HuH-7.5 (cell line): ENCODE measurements around the gene WNT3A.

Source experiments
- DNase-seq: peaks from one replicate; pipeline ENCODE4 v3.0.0; 2011; ENCODE audit warnings: low spot score

WNT3A gene

DNA sequence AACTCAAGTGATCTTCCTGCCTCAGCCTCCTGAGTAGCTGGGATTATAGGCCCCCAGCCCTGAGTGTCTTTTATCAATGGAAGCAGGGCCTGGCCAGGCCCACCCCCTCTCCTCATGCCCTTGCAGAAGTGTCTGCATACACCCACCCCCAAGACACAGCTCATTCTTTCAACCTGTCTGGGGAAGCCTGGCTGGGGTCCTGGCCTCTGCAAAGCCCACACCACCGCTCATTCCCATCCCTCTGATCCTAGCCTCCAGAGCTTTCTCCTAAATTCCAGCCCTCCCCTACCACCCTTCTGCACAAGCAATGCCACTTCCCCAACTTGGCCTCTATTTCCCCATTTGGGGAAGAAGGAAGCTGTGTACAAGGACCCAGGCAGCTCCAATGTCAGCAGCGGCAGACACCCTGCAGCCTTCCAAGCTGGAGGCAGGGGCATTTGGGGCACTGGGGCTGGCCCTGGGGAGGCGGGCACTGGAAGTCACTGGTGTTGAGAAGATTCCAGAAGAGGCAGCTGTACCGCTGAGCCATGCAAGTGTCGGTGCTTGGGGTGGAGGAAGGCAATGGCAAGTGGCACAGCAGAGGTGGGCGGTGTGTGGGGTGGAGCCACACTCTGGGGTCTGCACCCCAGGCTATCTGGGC is 42.0 kb downstream of the WNT3A start:
- DNase-seq, result no peak

GRCh38 chr1:228050571-228051231 is 43.9 kb downstream of the WNT3A start:
- no peak for DNase-seq

DNA sequence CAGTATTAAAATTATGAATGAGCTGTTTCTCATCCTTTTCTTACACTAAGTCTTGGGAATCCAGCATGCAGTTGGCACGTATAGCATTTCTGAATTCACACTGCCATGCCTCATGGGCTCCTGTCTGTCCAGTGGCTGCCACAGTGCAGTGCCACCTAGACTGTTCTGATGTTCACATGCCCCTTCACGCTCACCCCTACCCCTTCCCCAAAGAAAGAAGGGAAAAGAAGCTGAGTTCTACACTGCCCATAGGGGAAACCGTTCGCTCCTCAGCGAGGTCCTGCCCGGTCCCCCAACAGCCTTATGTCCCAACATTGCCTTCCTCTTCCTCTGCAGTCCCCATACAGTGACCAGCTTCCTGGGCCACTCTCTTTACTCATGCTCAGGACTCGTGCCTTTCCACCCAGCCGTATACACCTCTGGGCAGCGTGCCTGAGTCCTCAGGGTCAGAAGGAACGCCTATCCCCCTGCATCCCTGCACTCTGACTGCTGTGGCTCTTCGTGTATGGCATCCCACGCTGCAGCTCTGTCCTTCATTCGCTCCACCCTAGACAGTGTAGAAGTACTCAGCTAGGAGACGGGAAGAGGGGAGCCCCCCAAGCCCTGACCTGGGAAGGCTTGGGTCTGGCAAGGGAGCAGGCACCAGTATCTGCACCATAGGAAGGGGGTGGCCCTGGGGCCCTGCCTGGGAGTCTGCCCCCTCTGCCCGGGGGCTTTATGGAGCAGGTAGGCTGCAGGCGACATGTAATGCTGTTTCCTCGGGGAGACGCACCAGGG is 51.6 kb downstream of the WNT3A start:
- no peak for DNase-seq

- DNase-seq, result no peak
Measured at GRCh38 chr1:228058949-228059633, 52.3 kb downstream of the WNT3A start.

GRCh38 chr1:228059634-228060457 is 53.0 kb downstream of the WNT3A start:
- DNase-seq, result no peak

GRCh38 chr1:228060458-228061190 is 53.8 kb downstream of the WNT3A start:
- no peak for DNase-seq

DNA sequence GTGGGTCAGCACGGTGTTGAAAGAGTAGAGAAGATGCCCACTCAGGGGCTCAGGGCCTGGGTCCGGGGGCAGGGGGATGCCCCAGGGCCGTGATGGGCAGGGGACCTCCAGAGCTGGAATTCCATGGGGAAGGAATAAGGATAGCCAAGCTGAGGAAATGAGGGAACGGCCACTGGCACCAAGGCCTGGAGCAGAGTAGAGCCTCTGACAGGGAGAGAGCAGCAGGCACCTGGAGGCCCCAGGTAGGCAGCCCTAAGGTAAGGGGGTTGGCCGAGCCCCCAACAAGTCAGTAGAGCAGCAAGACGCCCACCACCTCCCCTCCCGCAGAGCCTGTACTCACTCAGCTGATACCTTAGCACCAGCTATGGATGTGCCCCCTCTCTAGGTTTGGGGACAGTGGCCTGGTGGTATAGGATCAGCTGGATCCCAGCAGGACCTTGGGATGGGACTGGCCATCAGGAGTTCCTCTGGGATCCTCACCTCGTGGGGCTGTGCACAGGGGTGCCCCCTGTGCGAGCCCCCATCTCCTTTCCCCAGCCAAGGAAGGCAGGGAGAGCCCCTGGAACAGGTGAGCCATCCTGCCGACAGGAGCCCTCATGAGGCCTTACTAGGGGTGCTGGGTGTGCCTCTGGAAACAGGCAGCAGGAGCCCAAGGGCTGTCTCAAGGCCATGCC is 54.8 kb downstream of the WNT3A start:
- DNase-seq, result no peak

GRCh38 chr1:228062085-228062791 is 55.4 kb downstream of the WNT3A start:
- no peak for DNase-seq

- no peak for DNase-seq
Measured at GRCh38 chr1:228062812-228063211, 56.0 kb downstream of the WNT3A start.

- no peak for DNase-seq
Measured at GRCh38 chr1:228063251-228064191, 56.7 kb downstream of the WNT3A start.

DNA sequence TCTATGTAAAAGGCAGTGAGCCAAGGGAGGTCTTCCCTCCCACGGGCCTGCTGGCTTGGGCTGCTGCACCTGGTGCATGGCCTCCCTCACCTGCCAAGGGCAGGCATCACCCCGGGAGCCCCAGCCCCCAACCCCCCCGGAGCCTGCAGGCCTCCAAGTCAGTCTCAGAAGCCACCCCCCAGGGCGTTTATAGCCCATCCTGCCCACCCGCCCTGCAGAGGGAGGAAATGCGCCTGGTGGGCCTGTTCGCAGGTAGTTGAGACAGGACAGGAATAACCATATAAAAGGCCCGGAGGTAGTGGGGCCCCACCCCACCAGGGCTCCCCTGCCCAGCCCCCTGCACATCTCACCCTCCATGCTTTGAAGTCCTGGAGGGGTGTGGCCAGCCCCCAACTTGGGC is 57.5 kb downstream of the WNT3A start:
- no peak for DNase-seq

- no peak for DNase-seq
Measured at GRCh38 chr1:228064741-228065542, 58.1 kb downstream of the WNT3A start.

GRCh38 chr1:228065543-228066347 is 58.9 kb downstream of the WNT3A start:
- no peak for DNase-seq

DNA sequence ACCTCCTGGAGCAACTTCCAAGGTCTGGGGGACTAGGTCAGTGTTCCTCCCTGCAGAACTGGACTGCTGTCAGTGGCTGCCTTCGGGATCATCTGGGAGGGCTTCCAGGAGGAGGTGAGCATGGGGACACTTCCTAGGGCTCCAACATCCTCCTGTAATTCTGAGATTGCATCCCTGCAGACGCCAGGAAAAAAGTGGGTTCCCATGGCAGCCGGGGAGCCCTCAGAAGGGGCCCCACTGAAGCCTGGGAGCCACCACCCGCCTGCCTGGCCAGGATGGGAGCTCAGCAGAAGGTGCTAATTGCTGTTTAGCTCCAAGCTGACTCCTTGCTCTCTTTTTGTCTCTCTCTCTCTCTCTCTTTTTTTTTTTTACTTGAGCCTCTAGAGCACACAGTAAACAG is 59.6 kb downstream of the WNT3A start:
- no peak for DNase-seq

- no peak for DNase-seq
Measured at GRCh38 chr1:228066891-228067654, 60.3 kb downstream of the WNT3A start.

DNA sequence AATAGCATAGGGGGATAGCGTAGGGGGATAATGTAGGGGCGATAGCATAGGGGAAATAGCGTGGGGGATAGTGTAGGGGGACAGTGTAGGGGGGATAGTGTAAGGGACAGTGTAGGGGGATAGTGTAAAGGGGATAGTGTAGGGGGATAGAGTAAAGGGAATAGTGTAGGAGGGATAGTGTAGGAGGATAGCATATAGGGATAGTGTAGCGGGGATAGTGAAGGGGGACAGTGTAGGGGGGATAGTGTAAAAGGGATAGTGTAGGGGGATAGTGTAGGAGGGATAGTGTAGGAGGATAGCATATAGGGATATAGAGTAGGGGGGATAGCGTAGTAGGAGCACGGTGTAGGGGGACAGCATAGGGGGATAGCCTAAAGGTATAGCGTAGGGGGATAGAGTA is 61.6 kb downstream of the WNT3A start:
- no peak for DNase-seq
